ENCODE measurements around the gene SMDT1. TPM values are rescaled to one million over a fixed set of nuclear protein-coding genes. Genes with fewer than 3 reads are reported as not detected.

The SMDT1 gene
- total and polyA plus RNA-seq, 4 donors, result 34.7 to 167 (median 100) TPM

- DNase-seq (no peak), ATAC-seq (ENCODE audit: insufficient read depth, low FRiP score) (no peak)
- WGBS, 2 donors, result 95% methylated on average over 7 of the region's 7 CpGs
These were observed 13.3 kb upstream of the SMDT1 start for GRCh38 chr22:42066126-42066761.

GRCh38 chr22:42066937-42067336 lies 12.6 kb upstream of the SMDT1 start:
- DNase-seq (no peak), ATAC-seq (ENCODE audit: insufficient read depth, low FRiP score) (no peak)
- Histone ChIP-seq H3K4me3 (no peak overlapping the region), H3K27me3 (ENCODE audit: control insufficient read depth in 3 of 3, insufficient read depth in 3 of 3, low read length in 2 of 3) (no peaks in the 10 kb centered on the region), H3K4me1 (ENCODE audit: control insufficient read depth in 5 of 5, insufficient read depth in 5 of 5, low read length in 5 of 5) (peaks cover 0 to 17% (median 4%) of the 10 kb centered on the region in 5 donors), H3K36me3 (ENCODE audit: control insufficient read depth in 4 of 4, insufficient read depth in 4 of 4, low read length in 4 of 4) (peaks cover 7 to 37% (median 14%) of the 10 kb centered on the region in 4 donors), H3K27ac (ENCODE audit: low read depth in 1 of 2, low read length in 1 of 2) (no peak overlapping the region), H3K9ac (ENCODE audit: insufficient read depth in 1 of 2, low read length in 2 of 2) (no peak overlapping the region), H3K9me3 (ENCODE audit: control insufficient read depth in 4 of 4, insufficient read depth in 3 of 4, low read length in 3 of 4) (peaks cover 0 to 2% (median 0%) of the 10 kb centered on the region in 4 donors)
- TF ChIP-seq CTCF (IDR thresholded peaks at IDR 0.05; ENCODE audit: control extremely low read depth, extremely low read depth), result no peak
- WGBS, 2 donors, result 97 to 98% methylated on average over 10 of the region's 10 CpGs

More at GRCh38 chr22:42066126-42066761, 13.3 kb upstream of the SMDT1 start:
- no peaks in the 10 kb centered on the region for H3K27me3 ChIP-seq (ENCODE audit: control insufficient read depth in 3 of 3, insufficient read depth in 3 of 3, low read length in 2 of 3)
- peaks cover 0 to 13% (median 4%) of the 10 kb centered on the region in 5 donors for H3K4me1 ChIP-seq (ENCODE audit: control insufficient read depth in 5 of 5, insufficient read depth in 5 of 5, low read length in 5 of 5)
- no peak overlapping the region for H3K27ac ChIP-seq (ENCODE audit: low read depth in 1 of 2, low read length in 1 of 2)
- H3K36me3 ChIP-seq (ENCODE audit: control insufficient read depth in 4 of 4, insufficient read depth in 4 of 4, low read length in 4 of 4), result peaks cover 7 to 40% (median 14%) of the 10 kb centered on the region in 4 donors
- H3K9me3 ChIP-seq (ENCODE audit: control insufficient read depth in 4 of 4, insufficient read depth in 3 of 4, low read length in 3 of 4), result peaks cover 0 to 3% (median 0%) of the 10 kb centered on the region in 4 donors
- H3K9ac ChIP-seq (ENCODE audit: insufficient read depth in 1 of 2, low read length in 2 of 2), result no peak overlapping the region
- no peak for TF ChIP-seq CTCF (IDR thresholded peaks at IDR 0.05; ENCODE audit: control extremely low read depth, extremely low read depth)
- no peak overlapping the region for H3K4me3 ChIP-seq

- H3K27me3 ChIP-seq (ENCODE audit: control insufficient read depth in 3 of 3, insufficient read depth in 3 of 3, low read length in 2 of 3), result no peaks in the 10 kb centered on the region
- no peak overlapping the region for H3K4me3 ChIP-seq
- no peaks in the 10 kb centered on the region for H3K9me3 ChIP-seq (ENCODE audit: control insufficient read depth in 4 of 4, insufficient read depth in 3 of 4, low read length in 3 of 4)
- peaks cover 0 to 17% (median 4%) of the 10 kb centered on the region in 5 donors for H3K4me1 ChIP-seq (ENCODE audit: control insufficient read depth in 5 of 5, insufficient read depth in 5 of 5, low read length in 5 of 5)
- 90 to 99% methylated on average over 14 of the region's 14 CpGs for WGBS, 2 donors
- peaks cover 7 to 32% (median 10%) of the 10 kb centered on the region in 4 donors for H3K36me3 ChIP-seq (ENCODE audit: control insufficient read depth in 4 of 4, insufficient read depth in 4 of 4, low read length in 4 of 4)
- no peak for TF ChIP-seq CTCF (IDR thresholded peaks at IDR 0.05; ENCODE audit: control extremely low read depth, extremely low read depth)
- DNase-seq (no peak), ATAC-seq (ENCODE audit: insufficient read depth, low FRiP score) (no peak)
- H3K27ac ChIP-seq (ENCODE audit: low read depth in 1 of 2, low read length in 1 of 2), result no peak overlapping the region
- H3K9ac ChIP-seq (ENCODE audit: insufficient read depth in 1 of 2, low read length in 2 of 2), result no peak overlapping the region
These were observed 11.7 kb upstream of the SMDT1 start for GRCh38 chr22:42067671-42068251.
